Measurements from ENCODE around the gene RNLS.

GRCh38 chr10:88377510-88377909 lies 205.6 kb downstream of the RNLS start:
- TF ChIP-seq CTCF (IDR thresholded peaks at IDR 0.05) (no peak), POLR2A (IDR thresholded peaks at IDR 0.05) (no peak)
